H1 (cell line): Measurements from ENCODE around the gene TIMM23. TPM values are rescaled to one million over a fixed set of nuclear protein-coding genes. Genes with fewer than 3 reads are reported as not detected.

Source experiments
- CTCF ChIA-PET: fragments of 300-600 bp; sonication (Branson Sonifier 250); formaldehyde crosslinking; loops from one replicate; lab custom pipeline; 2021; ENCODE audit not compliant: partially characterized antibody; lab: Charles Lee
- POLR2A ChIA-PET: fragments of 300-600 bp; sonication (Branson Sonifier 250); formaldehyde crosslinking; loops from one replicate; lab custom pipeline; 2021; ENCODE audit warnings: inconsistent platforms; ENCODE audit not compliant: partially characterized antibody; lab: Charles Lee
- DNase-seq, 2 experiments: peaks; one replicate each; pipeline versions ENCODE4 v3.0.0 to v3.0.0-alpha.2; 2010 to 2022; ENCODE audit warnings: low spot score in 2 of 2, low read depth in 1 of 2, mixed read lengths in 1 of 2
- FAIRE-seq: peaks from 2 replicates; lab custom pipeline; 2011; peaks lifted over from hg19 to GRCh38; lab: Jason Lieb, UNC
- H2AFZ ChIP-seq: 2 replicates; pipeline ENCODE4 v1.8.1; 2012; ENCODE audit warnings: low read length, inconsistent platforms
- H2AK5ac ChIP-seq: 2 replicates; pipeline ENCODE4 v1.6.1; 2013; ENCODE audit warnings: low read depth, low read length
- H2BK120ac ChIP-seq: replicated peaks from 2 replicates; pipeline ENCODE3; 2013; ENCODE audit warnings: low read depth, low read length, inconsistent platforms
- H2BK12ac ChIP-seq: 2 replicates; pipeline ENCODE4 v1.6.1; 2013; ENCODE audit warnings: low read depth, low read length
- H2BK15ac ChIP-seq: 2 replicates; pipeline ENCODE4 v1.6.1; 2013; ENCODE audit warnings: low read length
- H2BK20ac ChIP-seq: 2 replicates; pipeline ENCODE4 v1.6.1; 2013; ENCODE audit warnings: low read length
- H2BK5ac ChIP-seq: 2 replicates; pipeline ENCODE4 v1.6.1; 2013; ENCODE audit warnings: low read depth, low read length
- H3K14ac ChIP-seq: 2 replicates; pipeline ENCODE4 v1.6.1; 2013; ENCODE audit warnings: inconsistent platforms; ENCODE audit not compliant: insufficient read length
- H3K18ac ChIP-seq: 2 replicates; pipeline ENCODE4 v1.6.1; 2013; ENCODE audit warnings: low read length; ENCODE audit errors: extremely low read depth
- H3K23ac ChIP-seq: 2 replicates; pipeline ENCODE4 v1.6.1; 2013; ENCODE audit warnings: inconsistent platforms; ENCODE audit not compliant: insufficient read length
- H3K23me2 ChIP-seq: 2 replicates; pipeline ENCODE4 v1.6.1; 2013; ENCODE audit warnings: low read depth, low read length
- H3K27ac ChIP-seq: 2 replicates; pipeline ENCODE4 v1.6.1; 2011; ENCODE audit warnings: low read depth, low read length, inconsistent platforms
- H3K27me3 ChIP-seq, 4 experiments: replicated peaks in 1 of 4; 1 replicate in 1 of 4; 2 replicates in 3 of 4; pipeline versions ENCODE4 v1.6.1 to v1.8.1; 2011 to 2013; ENCODE audit warnings: low read length in 3 of 4, mild to moderate bottlenecking in 3 of 4, inconsistent platforms in 2 of 4, mixed read lengths in 2 of 4, moderate library complexity in 1 of 4; ENCODE audit not compliant: control insufficient read depth in 3 of 4, insufficient read depth in 3 of 4; ENCODE audit errors: extremely low read depth in 1 of 4
- H3K36me3 ChIP-seq, 4 experiments: 2 replicates each; pipeline versions ENCODE4 v1.6.1 to v1.8.1; 2011 to 2013; ENCODE audit warnings: mild to moderate bottlenecking in 4 of 4, low read length in 3 of 4, moderate library complexity in 2 of 4, control low read depth in 1 of 4, inconsistent platforms in 1 of 4; ENCODE audit not compliant: insufficient read depth in 4 of 4, control insufficient read depth in 2 of 4
- H3K4ac ChIP-seq: replicated peaks from 2 replicates; pipeline ENCODE3; 2013; ENCODE audit warnings: low read length, low read depth, mixed read lengths, inconsistent platforms; ENCODE audit not compliant: insufficient read length
- H3K4me1 ChIP-seq, 4 experiments: replicated peaks in 1 of 4; 1 replicate in 1 of 4; 2 replicates in 3 of 4; pipeline versions ENCODE4 v1.6.1 to v1.8.1; 2011 to 2013; ENCODE audit warnings: low read length in 3 of 4, inconsistent platforms in 2 of 4, mixed read lengths in 1 of 4; ENCODE audit not compliant: insufficient read depth in 4 of 4, control insufficient read depth in 3 of 4
- H3K4me2 ChIP-seq, 2 experiments: 2 replicates each; pipeline versions ENCODE4 v1.6.1 to v1.8.1; 2011 to 2013; ENCODE audit warnings: low read depth in 2 of 2, low read length in 2 of 2, control low read depth in 1 of 2, inconsistent platforms in 1 of 2, mild to moderate bottlenecking in 1 of 2; ENCODE audit not compliant: insufficient read depth in 1 of 2
- H3K4me3 ChIP-seq, 4 experiments: fragments of 200-600, 300-600 bp in 1 of 4; sonication (generic), shearing (Covaris generic), sonication (Bioruptor Twin) in 1 of 4; 2 replicates each; pipeline versions ENCODE4 v1.5.1 to v1.8.1; 2011 to 2016; ENCODE audit warnings: low read length in 4 of 4, low read depth in 3 of 4, control low read depth in 2 of 4, inconsistent platforms in 2 of 4, mild to moderate bottlenecking in 2 of 4, mixed read lengths in 1 of 4, moderate library complexity in 1 of 4; ENCODE audit not compliant: insufficient read depth in 2 of 4; ENCODE audit errors: extremely low read depth in 1 of 4
- H3K56ac ChIP-seq: replicated peaks from 2 replicates; pipeline ENCODE3; 2013; ENCODE audit warnings: low read depth, mild to moderate bottlenecking, mixed read lengths, low read length, inconsistent platforms; ENCODE audit not compliant: insufficient read length
- H3K79me1 ChIP-seq: 2 replicates; pipeline ENCODE4 v1.6.1; 2013; ENCODE audit warnings: low read depth, low read length, control low read depth
- H3K79me2 ChIP-seq, 2 experiments: 2 replicates each; pipeline versions ENCODE4 v1.6.1 to v1.8.1; 2012 to 2013; ENCODE audit warnings: low read length in 2 of 2, mild to moderate bottlenecking in 2 of 2, inconsistent platforms in 1 of 2; ENCODE audit not compliant: insufficient read depth in 2 of 2, control insufficient read depth in 1 of 2
- H3K9ac ChIP-seq, 4 experiments: replicated peaks in 1 of 4; 1 replicate in 1 of 4; 2 replicates in 3 of 4; pipeline versions ENCODE4 v1.6.1 to v1.8.1; 2011 to 2013; ENCODE audit warnings: low read depth in 3 of 4, low read length in 3 of 4, control low read depth in 2 of 4, mild to moderate bottlenecking in 2 of 4, moderate library complexity in 2 of 4, inconsistent platforms in 1 of 4; ENCODE audit errors: extremely low read depth in 1 of 4
- H3K9me3 ChIP-seq, 2 experiments: 2 replicates each; pipeline versions ENCODE4 v1.6.1 to v1.8.1; 2012 to 2013; ENCODE audit warnings: mild to moderate bottlenecking in 2 of 2, moderate library complexity in 2 of 2, control low read depth in 1 of 2, inconsistent platforms in 1 of 2, low read depth in 1 of 2, low read length in 1 of 2, mixed read lengths in 1 of 2; ENCODE audit not compliant: insufficient read depth in 2 of 2
- H4K20me1 ChIP-seq, 2 experiments: replicated peaks in 1 of 2; 2 replicates each; pipeline versions ENCODE3 to v1.8.1; 2011 to 2013; ENCODE audit warnings: inconsistent platforms in 2 of 2, low read length in 2 of 2, mild to moderate bottlenecking in 1 of 2; ENCODE audit not compliant: insufficient read depth in 2 of 2, control insufficient read depth in 1 of 2
- H4K5ac ChIP-seq: 2 replicates; pipeline ENCODE4 v1.6.1; 2013; ENCODE audit warnings: low read length, low read depth, mixed read lengths, inconsistent platforms; ENCODE audit not compliant: insufficient read length
- H4K8ac ChIP-seq: 2 replicates; pipeline ENCODE4 v1.8.0; 2013; ENCODE audit warnings: mild to moderate bottlenecking, moderate library complexity, low read length, inconsistent platforms; ENCODE audit not compliant: insufficient read depth; ENCODE audit errors: extremely low read depth
- H4K91ac ChIP-seq: replicated peaks from 2 replicates; pipeline ENCODE3; 2013; ENCODE audit warnings: low read length, mixed read lengths, inconsistent platforms; ENCODE audit not compliant: insufficient read length
- ATF3 ChIP-seq: IDR thresholded peaks from 2 replicates; pipeline ENCODE4 v1.6.1; 2011; ENCODE audit warnings: low read depth, mild to moderate bottlenecking, low read length; ENCODE audit not compliant: insufficient read depth
- BACH1 ChIP-seq: IDR thresholded peaks from 2 replicates; pipeline ENCODE4 v1.6.1; 2012; ENCODE audit warnings: low read length, improper control_type of control experiment
- BRCA1 ChIP-seq: IDR thresholded peaks from 2 replicates; pipeline ENCODE4 v1.6.1; 2012; ENCODE audit warnings: low read depth, low read length, improper control_type of control experiment
- CHD2 ChIP-seq: IDR thresholded peaks from 2 replicates; pipeline ENCODE4 v1.6.1; 2012; ENCODE audit warnings: low read length, improper control_type of control experiment
- CTCF ChIP-seq, 3 experiments: IDR thresholded peaks; 1 replicate in 2 of 3; 2 replicates in 1 of 3; pipeline versions ENCODE4 v1.5.1 to v1.6.1; 2011; ENCODE audit warnings: low read length in 3 of 3, mild to moderate bottlenecking in 3 of 3, inconsistent platforms in 2 of 3, low read depth in 1 of 3, moderate library complexity in 1 of 3; ENCODE audit not compliant: insufficient read depth in 1 of 3; ENCODE audit errors: control extremely low read depth in 1 of 3
- EZH2 ChIP-seq: fragments of 200-600 bp; sonication (generic); IDR thresholded peaks from 2 replicates; pipeline ENCODE4 v1.7.1; 2012; ENCODE audit warnings: low read depth, mild to moderate bottlenecking, moderate library complexity, low read length, inconsistent platforms; ENCODE audit not compliant: severe bottlenecking
- FOSL1 ChIP-seq: IDR thresholded peaks from 2 replicates; pipeline ENCODE4 v1.6.1; 2011; ENCODE audit warnings: mild to moderate bottlenecking, low read depth, low read length, moderate library complexity; ENCODE audit not compliant: insufficient read depth
- KDM4A ChIP-seq: IDR thresholded peaks from one replicate; pipeline ENCODE4 v1.7.1; 2012; ENCODE audit warnings: low read depth, mild to moderate bottlenecking, moderate library complexity, low read length, inconsistent platforms; ENCODE audit not compliant: severe bottlenecking
- SP2 ChIP-seq: IDR thresholded peaks from 2 replicates; pipeline ENCODE4 v1.6.1; 2012; ENCODE audit warnings: mild to moderate bottlenecking, low read length, inconsistent platforms
- TCF12 ChIP-seq: IDR thresholded peaks from 2 replicates; pipeline ENCODE4 v1.6.1; 2011; ENCODE audit warnings: low read depth, mild to moderate bottlenecking, low read length
- TEAD4 ChIP-seq: IDR thresholded peaks from 2 replicates; pipeline ENCODE4 v1.6.1; 2012; ENCODE audit warnings: low read depth, low read length, inconsistent platforms, mixed read lengths
- WGBS, 2 experiments: shearing (Covaris generic) in 1 of 2; methylation state at CpG; one replicate each; pipeline versions ENCODE4 v1.1.6 to v1.1.7; 2013 to 2015; ENCODE audit warnings: low lambda C conversion rate in 2 of 2, mixed read lengths in 2 of 2, inconsistent platforms in 1 of 2, low coverage in 1 of 2, missing lambda C conversion rate in 1 of 2; ENCODE audit not compliant: insufficient replicate concordance in 2 of 2, insufficient coverage in 1 of 2, insufficient read length in 1 of 2; ENCODE audit errors: extremely low coverage in 1 of 2, missing lambda C conversion rate in 1 of 2; 5-methylcytosine and 5-hydroxymethylcytosine counted together
- polyA plus RNA-seq, 7 experiments: library from polyadenylated mRNA; depleted of rRNA in 3 of 7; stranded (reverse) in 5 of 7; unstranded in 2 of 7; fragments of >200 nt in 5 of 7; fragments of 200-250 nt in 2 of 7; gene quantifications; 1 replicate in 5 of 7; 2 replicates in 1 of 7; 4 replicates in 1 of 7; pipeline versions ENCODE4 v1.2.1 to v1.2.3, GENCODE V29; 2011 to 2013; ENCODE audit warnings: missing spikeins in 2 of 7, mixed read lengths in 2 of 7
- total RNA-seq: library from RNA; stranded (reverse); fragmentation: NEBNext Ultra II Directional; extraction: Animal tissue kit (Norgen Biotek cat#: 25700); gene quantifications from 2 replicates; pipeline ENCODE4 v1.2.1, GENCODE V29; 2021

TIMM23 gene
- total and polyA plus RNA-seq, 2 of the 8 experiments (the other 6 are each of a cell fraction or from before 2014, with no cell fraction given): 101 to 130 TPM

- Histone ChIP-seq H3K4ac (no peak overlapping the region), H3K4me2 (no peak overlapping the region), H2BK5ac (no peak overlapping the region), H2BK15ac (no peak overlapping the region), H3K4me3 (no peak overlapping the region), H3K27ac (no peak overlapping the region), H3K56ac (no peak overlapping the region), H3K23ac (no peak overlapping the region), H2AFZ (no peak overlapping the region), H4K91ac (no peak overlapping the region), H2AK5ac (no peak overlapping the region), H2BK120ac (no peak overlapping the region), H3K27me3 (no peaks in the 10 kb centered on the region), H4K20me1 (peaks cover 9 to 10% of the 10 kb centered on the region in 2 experiments), H4K5ac (no peak overlapping the region), H3K23me2 (no peaks in the 10 kb centered on the region; the same call in 1 of the 2 replicates), H4K8ac (no peak overlapping the region), H3K9ac (no peak overlapping the region), H3K36me3 (peaks cover 0 to 8% (median 4%) of the 10 kb centered on the region in 4 experiments; a peak in 5 of 8 replicates), H3K4me1 (peaks cover 0 to 7% (median 3%) of the 10 kb centered on the region in 4 experiments; a peak in 3 of 7 replicates), H3K79me1 (peaks cover 2% of the 10 kb centered on the region; the same call in 1 of the 2 replicates), H3K79me2 (peaks cover 3 to 65% of the 10 kb centered on the region in 2 experiments; a peak in 3 of 4 replicates), H2BK20ac (no peak overlapping the region), H3K9me3 (no peaks in the 10 kb centered on the region), H2BK12ac (no peak overlapping the region), H3K18ac (no peak overlapping the region), H3K14ac (no peak overlapping the region)
- 93% methylated on average over 3 of the region's 3 CpGs; no CpG with 5 or more reads in 1 of the 2 experiments for WGBS, 2 experiments
- ChIA-PET POLR2A (interaction anchor here (2.9 kb wide), 1 partner anchor 14 kb away, joined by 10 read pairs; no protein-coding TSS in a partner anchor), CTCF (interaction anchor here (2.2 kb wide), 1 partner anchor 209 kb away, joined by 7 read pairs; no protein-coding TSS in a partner anchor)
- FAIRE-seq: no peak
- DNase-seq: no peak
- TF ChIP-seq ATF3 (no peak), TCF12 (no peak), EZH2 (no peak), BRCA1 (no peak), BACH1 (no peak), TEAD4 (no peak), SP2 (no peak), KDM4A (no peak), CTCF (IDR thresholded peaks at IDR 0.05; ENCODE audit: control extremely low read depth in 1 of 3, insufficient read depth in 1 of 3, low read depth in 1 of 3, low read length in 3 of 3) (no peak), FOSL1 (no peak), CHD2 (no peak)
Measured at GRCh38 chr10:46019177-46019528, 46.9 kb downstream of the TIMM23 start.
